ENCODE measurements around the gene RECQL.

DNA sequence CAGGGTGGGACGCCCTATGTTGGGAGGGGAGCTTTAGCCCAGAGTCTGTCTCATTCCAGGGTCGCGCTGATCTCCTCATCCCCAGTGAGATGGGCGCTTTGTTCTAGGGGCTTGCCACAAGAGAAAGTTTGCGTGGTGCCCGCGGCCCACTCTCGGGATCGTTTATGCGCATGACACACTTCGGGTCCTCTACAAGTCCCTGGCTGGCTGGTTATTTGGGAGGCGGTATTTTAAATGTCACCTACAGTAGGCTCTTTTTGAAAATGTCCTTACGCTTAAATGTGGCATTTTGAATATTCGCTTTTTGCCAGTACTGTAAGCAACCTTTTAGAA, 695 bp upstream of the RECQL start:
- TF ChIP-seq POLR2AphosphoS5 (IDR thresholded peaks at IDR 0.05), result no peak
- TF ChIP-seq, protein P1, sequence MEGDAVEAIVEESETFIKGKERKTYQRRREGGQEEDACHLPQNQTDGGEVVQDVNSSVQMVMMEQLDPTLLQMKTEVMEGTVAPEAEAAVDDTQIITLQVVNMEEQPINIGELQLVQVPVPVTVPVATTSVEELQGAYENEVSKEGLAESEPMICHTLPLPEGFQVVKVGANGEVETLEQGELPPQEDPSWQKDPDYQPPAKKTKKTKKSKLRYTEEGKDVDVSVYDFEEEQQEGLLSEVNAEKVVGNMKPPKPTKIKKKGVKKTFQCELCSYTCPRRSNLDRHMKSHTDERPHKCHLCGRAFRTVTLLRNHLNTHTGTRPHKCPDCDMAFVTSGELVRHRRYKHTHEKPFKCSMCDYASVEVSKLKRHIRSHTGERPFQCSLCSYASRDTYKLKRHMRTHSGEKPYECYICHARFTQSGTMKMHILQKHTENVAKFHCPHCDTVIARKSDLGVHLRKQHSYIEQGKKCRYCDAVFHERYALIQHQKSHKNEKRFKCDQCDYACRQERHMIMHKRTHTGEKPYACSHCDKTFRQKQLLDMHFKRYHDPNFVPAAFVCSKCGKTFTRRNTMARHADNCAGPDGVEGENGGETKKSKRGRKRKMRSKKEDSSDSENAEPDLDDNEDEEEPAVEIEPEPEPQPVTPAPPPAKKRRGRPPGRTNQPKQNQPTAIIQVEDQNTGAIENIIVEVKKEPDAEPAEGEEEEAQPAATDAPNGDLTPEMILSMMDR (IDR thresholded peaks at IDR 0.05), result no peak
